Duodenal mucosa (tissue), 2 donors: Measurements from ENCODE around the gene TSPAN13.

Experiments used
- H3K27ac ChIP-seq: one replicate; pipeline ENCODE4 v1.7.0; 2013; ENCODE audit warnings: low read depth, low read length
- H3K27me3 ChIP-seq, 2 donors: one replicate each; pipeline ENCODE4 v1.7.0; 2013; ENCODE audit warnings: low read length in 2 of 2, control low read depth in 1 of 2; ENCODE audit not compliant: insufficient read depth in 2 of 2, control insufficient read depth in 1 of 2
- H3K36me3 ChIP-seq, 2 donors: one replicate each; pipeline ENCODE4 v1.7.0; 2013; ENCODE audit warnings: low read length in 2 of 2, control low read depth in 1 of 2; ENCODE audit not compliant: insufficient read depth in 2 of 2, control insufficient read depth in 1 of 2
- H3K4me1 ChIP-seq, 2 donors: one replicate each; pipeline ENCODE4 v1.7.0; 2013; ENCODE audit warnings: low read length in 2 of 2, control low read depth in 1 of 2; ENCODE audit not compliant: insufficient read depth in 2 of 2, control insufficient read depth in 1 of 2
- H3K4me3 ChIP-seq, 2 donors: one replicate each; pipeline ENCODE4 v1.7.0; 2013; ENCODE audit warnings: low read length in 2 of 2, low read depth in 1 of 2
- H3K9ac ChIP-seq, 2 donors: one replicate each; pipeline ENCODE4 v1.7.0; 2013; ENCODE audit warnings: low read length in 2 of 2, low read depth in 1 of 2
- H3K9me3 ChIP-seq, 2 donors: one replicate each; pipeline ENCODE4 v1.7.0; 2013; ENCODE audit warnings: low read length in 2 of 2, control low read depth in 1 of 2; ENCODE audit not compliant: control insufficient read depth in 1 of 2

The TSPAN13 gene

GRCh38 chr7:16787127-16787526 is 33.6 kb downstream of the TSPAN13 start:
- Histone ChIP-seq H3K27me3 (no peaks in the 10 kb centered on the region), H3K36me3 (peaks cover 0 to 5% of the 10 kb centered on the region in 2 donors), H3K9ac (no peak overlapping the region), H3K4me3 (no peak overlapping the region), H3K27ac (no peak overlapping the region), H3K9me3 (no peaks in the 10 kb centered on the region), H3K4me1 (peaks cover 10 to 22% of the 10 kb centered on the region in 2 donors)

GRCh38 chr7:16791071-16791470 is 37.5 kb downstream of the TSPAN13 start:
- no peak overlapping the region for H3K4me3 ChIP-seq
- H3K4me1 ChIP-seq = peaks cover 17 to 18% of the 10 kb centered on the region in 2 donors
- no peaks in the 10 kb centered on the region for H3K27me3 ChIP-seq
- no peak overlapping the region for H3K27ac ChIP-seq
- H3K36me3 ChIP-seq = peaks cover 4 to 24% of the 10 kb centered on the region in 2 donors
- no peak overlapping the region for H3K9ac ChIP-seq
- H3K9me3 ChIP-seq = no peaks in the 10 kb centered on the region

GRCh38 chr7:16791905-16792698 is 38.5 kb downstream of the TSPAN13 start:
- H3K27ac ChIP-seq = no peak overlapping the region
- H3K4me1 ChIP-seq = peaks cover 17% of the 10 kb centered on the region in 2 donors
- peaks cover 4 to 30% of the 10 kb centered on the region in 2 donors for H3K36me3 ChIP-seq

GRCh38 chr7:16794986-16795385 is 41.4 kb downstream of the TSPAN13 start:
- Histone ChIP-seq H3K4me3 (no peak overlapping the region), H3K36me3 (peaks cover 19 to 54% of the 10 kb centered on the region in 2 donors), H3K4me1 (peaks cover 9 to 13% of the 10 kb centered on the region in 2 donors), H3K27ac (no peak overlapping the region), H3K27me3 (no peaks in the 10 kb centered on the region), H3K9ac (no peak overlapping the region), H3K9me3 (no peaks in the 10 kb centered on the region)

More at GRCh38 chr7:16791905-16792698, 38.5 kb downstream of the TSPAN13 start:
- H3K9ac ChIP-seq = no peak overlapping the region
- no peak overlapping the region for H3K4me3 ChIP-seq
- no peaks in the 10 kb centered on the region for H3K9me3 ChIP-seq
- H3K27me3 ChIP-seq = no peaks in the 10 kb centered on the region

- no peaks in the 10 kb centered on the region for H3K27me3 ChIP-seq
Measured at GRCh38 chr7:16795624-16796023, 42.1 kb downstream of the TSPAN13 start.

GRCh38 chr7:16801111-16801542 is 47.6 kb downstream of the TSPAN13 start:
- Histone ChIP-seq H3K27me3 (no peaks in the 10 kb centered on the region), H3K27ac (no peak overlapping the region), H3K36me3 (peaks cover 23 to 37% of the 10 kb centered on the region in 2 donors), H3K9me3 (no peaks in the 10 kb centered on the region), H3K9ac (peak overlapping the region in 1 of 2 donors; percentile 45), H3K4me3 (peak overlapping the region in 1 of 2 donors; percentile 55), H3K4me1 (peaks cover 17 to 24% of the 10 kb centered on the region in 2 donors)

More at GRCh38 chr7:16795624-16796023, 42.1 kb downstream of the TSPAN13 start:
- Histone ChIP-seq H3K4me1 (peaks cover 16 to 19% of the 10 kb centered on the region in 2 donors), H3K9me3 (no peaks in the 10 kb centered on the region), H3K27ac (no peak overlapping the region), H3K4me3 (no peak overlapping the region), H3K9ac (no peak overlapping the region), H3K36me3 (peaks cover 25 to 61% of the 10 kb centered on the region in 2 donors)

- Histone ChIP-seq H3K4me1 (peaks cover 17 to 20% of the 10 kb centered on the region in 2 donors), H3K36me3 (peaks cover 23 to 32% of the 10 kb centered on the region in 2 donors), H3K27ac (peak overlapping the region; percentile 11), H3K27me3 (no peaks in the 10 kb centered on the region), H3K4me3 (peak overlapping the region; percentile 53 to 55), H3K9me3 (no peaks in the 10 kb centered on the region), H3K9ac (peak overlapping the region; percentile 39 to 45)
Measured at GRCh38 chr7:16801579-16801978, 48.0 kb downstream of the TSPAN13 start.

- Histone ChIP-seq H3K27ac (peak overlapping the region; percentile 8), H3K9me3 (no peaks in the 10 kb centered on the region), H3K27me3 (no peaks in the 10 kb centered on the region), H3K4me1 (peaks cover 17 to 18% of the 10 kb centered on the region in 2 donors), H3K9ac (peak overlapping the region; percentile 15 to 34), H3K4me3 (peak overlapping the region; percentile 67 to 79), H3K36me3 (peaks cover 17 to 23% of the 10 kb centered on the region in 2 donors)
Measured at GRCh38 chr7:16803125-16803524, 49.6 kb downstream of the TSPAN13 start.

GRCh38 chr7:16803881-16804673 is 50.5 kb downstream of the TSPAN13 start:
- Histone ChIP-seq H3K4me3 (peak overlapping the region; percentile 67 to 79), H3K27me3 (no peaks in the 10 kb centered on the region), H3K9ac (peak overlapping the region; percentile 66 to 77), H3K9me3 (no peaks in the 10 kb centered on the region), H3K27ac (peak overlapping the region; percentile 27), H3K36me3 (peaks cover 8 to 14% of the 10 kb centered on the region in 2 donors), H3K4me1 (peaks cover 17 to 18% of the 10 kb centered on the region in 2 donors)
